H1 (cell line): ENCODE data around the gene MACROD2. TPM values are rescaled to one million over a fixed set of nuclear protein-coding genes. Genes with fewer than 3 reads are reported as not detected.

Source experiments
- CTCF ChIA-PET: fragments of 300-600 bp; sonication (Branson Sonifier 250); formaldehyde crosslinking; loops from one replicate; lab custom pipeline; 2021; ENCODE audit not compliant: partially characterized antibody; lab: Charles Lee
- POLR2A ChIA-PET: fragments of 300-600 bp; sonication (Branson Sonifier 250); formaldehyde crosslinking; loops from one replicate; lab custom pipeline; 2021; ENCODE audit warnings: inconsistent platforms; ENCODE audit not compliant: partially characterized antibody; lab: Charles Lee
- DNase-seq, 2 experiments: peaks; one replicate each; pipeline versions ENCODE4 v3.0.0 to v3.0.0-alpha.2; 2010 to 2022; ENCODE audit warnings: low spot score in 2 of 2, low read depth in 1 of 2, mixed read lengths in 1 of 2
- FAIRE-seq: peaks from 2 replicates; lab custom pipeline; 2011; peaks lifted over from hg19 to GRCh38; lab: Jason Lieb, UNC
- H2AFZ ChIP-seq: 2 replicates; pipeline ENCODE4 v1.8.1; 2012; ENCODE audit warnings: low read length, inconsistent platforms
- H2AK5ac ChIP-seq: 2 replicates; pipeline ENCODE4 v1.6.1; 2013; ENCODE audit warnings: low read depth, low read length
- H2BK120ac ChIP-seq: replicated peaks from 2 replicates; pipeline ENCODE3; 2013; ENCODE audit warnings: low read depth, low read length, inconsistent platforms
- H2BK12ac ChIP-seq: 2 replicates; pipeline ENCODE4 v1.6.1; 2013; ENCODE audit warnings: low read depth, low read length
- H2BK15ac ChIP-seq: 2 replicates; pipeline ENCODE4 v1.6.1; 2013; ENCODE audit warnings: low read length
- H2BK20ac ChIP-seq: 2 replicates; pipeline ENCODE4 v1.6.1; 2013; ENCODE audit warnings: low read length
- H2BK5ac ChIP-seq: 2 replicates; pipeline ENCODE4 v1.6.1; 2013; ENCODE audit warnings: low read depth, low read length
- H3K14ac ChIP-seq: 2 replicates; pipeline ENCODE4 v1.6.1; 2013; ENCODE audit warnings: inconsistent platforms; ENCODE audit not compliant: insufficient read length
- H3K18ac ChIP-seq: 2 replicates; pipeline ENCODE4 v1.6.1; 2013; ENCODE audit warnings: low read length; ENCODE audit errors: extremely low read depth
- H3K23ac ChIP-seq: 2 replicates; pipeline ENCODE4 v1.6.1; 2013; ENCODE audit warnings: inconsistent platforms; ENCODE audit not compliant: insufficient read length
- H3K23me2 ChIP-seq: 2 replicates; pipeline ENCODE4 v1.6.1; 2013; ENCODE audit warnings: low read depth, low read length
- H3K27ac ChIP-seq: 2 replicates; pipeline ENCODE4 v1.6.1; 2011; ENCODE audit warnings: low read depth, low read length, inconsistent platforms
- H3K27me3 ChIP-seq, 4 experiments: replicated peaks in 1 of 4; 1 replicate in 1 of 4; 2 replicates in 3 of 4; pipeline versions ENCODE4 v1.6.1 to v1.8.1; 2011 to 2013; ENCODE audit warnings: low read length in 3 of 4, mild to moderate bottlenecking in 3 of 4, inconsistent platforms in 2 of 4, mixed read lengths in 2 of 4, moderate library complexity in 1 of 4; ENCODE audit not compliant: control insufficient read depth in 3 of 4, insufficient read depth in 3 of 4; ENCODE audit errors: extremely low read depth in 1 of 4
- H3K36me3 ChIP-seq, 4 experiments: 2 replicates each; pipeline versions ENCODE4 v1.6.1 to v1.8.1; 2011 to 2013; ENCODE audit warnings: mild to moderate bottlenecking in 4 of 4, low read length in 3 of 4, moderate library complexity in 2 of 4, control low read depth in 1 of 4, inconsistent platforms in 1 of 4; ENCODE audit not compliant: insufficient read depth in 4 of 4, control insufficient read depth in 2 of 4
- H3K4ac ChIP-seq: replicated peaks from 2 replicates; pipeline ENCODE3; 2013; ENCODE audit warnings: low read length, low read depth, mixed read lengths, inconsistent platforms; ENCODE audit not compliant: insufficient read length
- H3K4me1 ChIP-seq, 4 experiments: replicated peaks in 1 of 4; 1 replicate in 1 of 4; 2 replicates in 3 of 4; pipeline versions ENCODE4 v1.6.1 to v1.8.1; 2011 to 2013; ENCODE audit warnings: low read length in 3 of 4, inconsistent platforms in 2 of 4, mixed read lengths in 1 of 4; ENCODE audit not compliant: insufficient read depth in 4 of 4, control insufficient read depth in 3 of 4
- H3K4me2 ChIP-seq, 2 experiments: 2 replicates each; pipeline versions ENCODE4 v1.6.1 to v1.8.1; 2011 to 2013; ENCODE audit warnings: low read depth in 2 of 2, low read length in 2 of 2, control low read depth in 1 of 2, inconsistent platforms in 1 of 2, mild to moderate bottlenecking in 1 of 2; ENCODE audit not compliant: insufficient read depth in 1 of 2
- H3K4me3 ChIP-seq, 4 experiments: fragments of 200-600, 300-600 bp in 1 of 4; sonication (generic), shearing (Covaris generic), sonication (Bioruptor Twin) in 1 of 4; 2 replicates each; pipeline versions ENCODE4 v1.5.1 to v1.8.1; 2011 to 2016; ENCODE audit warnings: low read length in 4 of 4, low read depth in 3 of 4, control low read depth in 2 of 4, inconsistent platforms in 2 of 4, mild to moderate bottlenecking in 2 of 4, mixed read lengths in 1 of 4, moderate library complexity in 1 of 4; ENCODE audit not compliant: insufficient read depth in 2 of 4; ENCODE audit errors: extremely low read depth in 1 of 4
- H3K56ac ChIP-seq: replicated peaks from 2 replicates; pipeline ENCODE3; 2013; ENCODE audit warnings: low read depth, mild to moderate bottlenecking, mixed read lengths, low read length, inconsistent platforms; ENCODE audit not compliant: insufficient read length
- H3K79me1 ChIP-seq: 2 replicates; pipeline ENCODE4 v1.6.1; 2013; ENCODE audit warnings: low read depth, low read length, control low read depth
- H3K79me2 ChIP-seq, 2 experiments: 2 replicates each; pipeline versions ENCODE4 v1.6.1 to v1.8.1; 2012 to 2013; ENCODE audit warnings: low read length in 2 of 2, mild to moderate bottlenecking in 2 of 2, inconsistent platforms in 1 of 2; ENCODE audit not compliant: insufficient read depth in 2 of 2, control insufficient read depth in 1 of 2
- H3K9ac ChIP-seq, 4 experiments: replicated peaks in 1 of 4; 1 replicate in 1 of 4; 2 replicates in 3 of 4; pipeline versions ENCODE4 v1.6.1 to v1.8.1; 2011 to 2013; ENCODE audit warnings: low read depth in 3 of 4, low read length in 3 of 4, control low read depth in 2 of 4, mild to moderate bottlenecking in 2 of 4, moderate library complexity in 2 of 4, inconsistent platforms in 1 of 4; ENCODE audit errors: extremely low read depth in 1 of 4
- H3K9me3 ChIP-seq, 2 experiments: 2 replicates each; pipeline versions ENCODE4 v1.6.1 to v1.8.1; 2012 to 2013; ENCODE audit warnings: mild to moderate bottlenecking in 2 of 2, moderate library complexity in 2 of 2, control low read depth in 1 of 2, inconsistent platforms in 1 of 2, low read depth in 1 of 2, low read length in 1 of 2, mixed read lengths in 1 of 2; ENCODE audit not compliant: insufficient read depth in 2 of 2
- H4K20me1 ChIP-seq, 2 experiments: replicated peaks in 1 of 2; 2 replicates each; pipeline versions ENCODE3 to v1.8.1; 2011 to 2013; ENCODE audit warnings: inconsistent platforms in 2 of 2, low read length in 2 of 2, mild to moderate bottlenecking in 1 of 2; ENCODE audit not compliant: insufficient read depth in 2 of 2, control insufficient read depth in 1 of 2
- H4K5ac ChIP-seq: 2 replicates; pipeline ENCODE4 v1.6.1; 2013; ENCODE audit warnings: low read length, low read depth, mixed read lengths, inconsistent platforms; ENCODE audit not compliant: insufficient read length
- H4K8ac ChIP-seq: 2 replicates; pipeline ENCODE4 v1.8.0; 2013; ENCODE audit warnings: mild to moderate bottlenecking, moderate library complexity, low read length, inconsistent platforms; ENCODE audit not compliant: insufficient read depth; ENCODE audit errors: extremely low read depth
- H4K91ac ChIP-seq: replicated peaks from 2 replicates; pipeline ENCODE3; 2013; ENCODE audit warnings: low read length, mixed read lengths, inconsistent platforms; ENCODE audit not compliant: insufficient read length
- SAP30 ChIP-seq: fragments of 300-600 bp; sonication (generic); IDR thresholded peaks from 2 replicates; pipeline ENCODE4 v1.7.1; 2012; ENCODE audit warnings: low read length, moderate library complexity, mild to moderate bottlenecking, inconsistent platforms; ENCODE audit not compliant: insufficient read depth, insufficient replicate concordance
- TBP ChIP-seq: IDR thresholded peaks from 2 replicates; pipeline ENCODE4 v1.6.1; 2011; ENCODE audit warnings: low read depth, low read length, improper control_type of control experiment
- WGBS, 2 experiments: shearing (Covaris generic) in 1 of 2; methylation state at CpG; one replicate each; pipeline versions ENCODE4 v1.1.6 to v1.1.7; 2013 to 2015; ENCODE audit warnings: low lambda C conversion rate in 2 of 2, mixed read lengths in 2 of 2, inconsistent platforms in 1 of 2, low coverage in 1 of 2, missing lambda C conversion rate in 1 of 2; ENCODE audit not compliant: insufficient replicate concordance in 2 of 2, insufficient coverage in 1 of 2, insufficient read length in 1 of 2; ENCODE audit errors: extremely low coverage in 1 of 2, missing lambda C conversion rate in 1 of 2; 5-methylcytosine and 5-hydroxymethylcytosine counted together
- polyA plus RNA-seq, 7 experiments: library from polyadenylated mRNA; depleted of rRNA in 3 of 7; stranded (reverse) in 5 of 7; unstranded in 2 of 7; fragments of >200 nt in 5 of 7; fragments of 200-250 nt in 2 of 7; gene quantifications; 1 replicate in 5 of 7; 2 replicates in 1 of 7; 4 replicates in 1 of 7; pipeline versions ENCODE4 v1.2.1 to v1.2.3, GENCODE V29; 2011 to 2013; ENCODE audit warnings: missing spikeins in 2 of 7, mixed read lengths in 2 of 7
- total RNA-seq: library from RNA; stranded (reverse); fragmentation: NEBNext Ultra II Directional; extraction: Animal tissue kit (Norgen Biotek cat#: 25700); gene quantifications from 2 replicates; pipeline ENCODE4 v1.2.1, GENCODE V29; 2021

The MACROD2 gene
- total and polyA plus RNA-seq, 2 of the 8 experiments (the other 6 are each of a cell fraction or from before 2014, with no cell fraction given) = 0.70 to 3.9 TPM

DNA sequence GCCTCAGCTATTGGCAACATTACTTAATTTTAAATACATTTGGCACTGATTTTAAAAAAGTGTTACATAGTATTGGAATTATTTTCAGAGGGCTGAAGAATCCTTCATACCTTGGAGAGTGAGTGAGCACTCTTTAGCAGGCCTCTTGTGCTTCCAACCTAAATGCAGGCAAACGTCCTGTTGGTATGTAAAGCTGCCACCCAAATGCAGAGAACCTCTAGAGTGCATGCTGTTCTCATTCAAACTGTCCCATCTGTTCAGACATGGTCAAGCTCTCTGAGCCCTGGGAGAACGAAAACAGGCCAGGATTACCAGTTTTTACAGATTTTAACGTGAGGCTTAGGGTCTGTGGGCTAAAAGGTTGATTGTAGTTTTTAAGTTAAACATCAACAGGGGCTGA lies 720.1 kb downstream of the MACROD2 start:
- Histone ChIP-seq H4K8ac (no peak overlapping the region), H4K91ac (no peak overlapping the region), H3K14ac (no peak overlapping the region), H4K20me1 (no peaks in the 10 kb centered on the region), H2BK120ac (no peak overlapping the region), H3K27me3 (no peaks in the 10 kb centered on the region), H3K56ac (no peak overlapping the region), H2AFZ (no peak overlapping the region), H3K18ac (no peak overlapping the region; the same call in 1 of the 2 replicates), H2BK12ac (no peak overlapping the region), H3K4me1 (peaks cover 0 to 26% (median 13%) of the 10 kb centered on the region in 4 experiments; a peak in 4 of 7 replicates), H3K4me3 (peak overlapping the region in 1 of 4 experiments; percentile 45; a peak in 1 of 8 replicates), H3K79me1 (no peaks in the 10 kb centered on the region), H3K79me2 (no peaks in the 10 kb centered on the region), H2BK15ac (no peak overlapping the region), H3K9ac (no peak overlapping the region), H3K4ac (no peak overlapping the region), H3K23ac (no peak overlapping the region), H3K9me3 (no peaks in the 10 kb centered on the region), H3K27ac (no peak overlapping the region), H3K36me3 (no peaks in the 10 kb centered on the region), H2BK5ac (no peak overlapping the region), H2BK20ac (no peak overlapping the region; the same call in 1 of the 2 replicates), H3K4me2 (peak overlapping the region; percentile 20 to 67; a peak in 3 of 4 replicates), H3K23me2 (no peaks in the 10 kb centered on the region), H4K5ac (peak overlapping the region; percentile 18), H2AK5ac (no peak overlapping the region)
- ChIA-PET POLR2A (no interaction called here), CTCF (no interaction called here)
- WGBS, 2 experiments = 29% methylated on average over 3 of the region's 3 CpGs; no CpG with 5 or more reads in 1 of the 2 experiments
- DNase-seq = no peak
- TF ChIP-seq TBP = 0 out of 2 replicates have a peak, but pooled peaks have one; percentile 13
- no peak for TF ChIP-seq SAP30
- FAIRE-seq = peak; percentile 19
